GM23338 (cell line): ENCODE data around the gene EMP2.

Experiments used
- CREB1 ChIP-seq: fragments of 250-450 bp; sonication (Bioruptor Pico); IDR thresholded peaks from 2 replicates; pipeline ENCODE4 v1.5.0; 2020; ENCODE audit warnings: low read depth, mild to moderate bottlenecking, moderate library complexity
- CTCF ChIP-seq, 2 experiments: fragments of 200-600 bp in 1 of 2; sonication (generic) in 1 of 2; conservative IDR thresholded peaks; 2 replicates each; pipeline versions ENCODE4 v1.5.1 to v1.6.1; 2016 to 2017; ENCODE audit warnings: antibody characterized with exemption in 2 of 2, low read depth in 2 of 2, mild to moderate bottlenecking in 2 of 2, moderate library complexity in 1 of 2
- ETS1 ChIP-seq: IDR thresholded peaks from 2 replicates; pipeline ENCODE4 v1.6.1; 2016; ENCODE audit warnings: antibody characterized with exemption
- EZH2 ChIP-seq: fragments of 200-600 bp; sonication (generic); IDR thresholded peaks from one replicate; pipeline ENCODE4 v1.8.0; 2017; ENCODE audit warnings: antibody characterized with exemption, mild to moderate bottlenecking, low read depth; ENCODE audit not compliant: unreplicated experiment
- EZH2phosphoT487 ChIP-seq: fragments of 200-600 bp; sonication (generic); IDR thresholded peaks from one replicate; pipeline ENCODE4 v1.8.1; 2018; ENCODE audit warnings: antibody characterized with exemption; ENCODE audit not compliant: unreplicated experiment
- JUNB ChIP-seq: IDR thresholded peaks from one replicate; pipeline ENCODE4 v1.6.1; 2016; ENCODE audit warnings: antibody characterized with exemption; ENCODE audit not compliant: unreplicated experiment
- POLR2AphosphoS5 ChIP-seq: IDR thresholded peaks from 2 replicates; pipeline ENCODE4 v1.6.1; 2016; ENCODE audit warnings: antibody characterized with exemption, low read depth
- REST ChIP-seq: IDR thresholded peaks from one replicate; pipeline ENCODE4 v1.6.1; 2018; ENCODE audit warnings: antibody characterized with exemption; ENCODE audit not compliant: unreplicated experiment
- STAT1 ChIP-seq: IDR thresholded peaks from one replicate; pipeline ENCODE4 v1.6.1; 2016; ENCODE audit warnings: antibody characterized with exemption; ENCODE audit not compliant: unreplicated experiment
- ZNF114 ChIP-seq: fragments of 250-450 bp; sonication (Bioruptor Pico); IDR thresholded peaks from 2 replicates; pipeline ENCODE4 v1.5.0; 2020; ENCODE audit warnings: mild to moderate bottlenecking, moderate library complexity
- ZNF331 ChIP-seq: fragments of 250-450 bp; sonication (Bioruptor Pico); IDR thresholded peaks from 2 replicates; pipeline ENCODE4 v1.5.0; 2020; ENCODE audit warnings: low read depth, mild to moderate bottlenecking, moderate library complexity

GRCh38 chr16:10519929-10520868, 60.2 kb downstream of the EMP2 start:
- TF ChIP-seq CTCF (conservative IDR thresholded peaks at IDR 0.05; ENCODE audit: low read depth in 2 of 2) (no peak), ETS1 (no peak), REST (no peak), EZH2phosphoT487 (no peak), POLR2AphosphoS5 (no peak), EZH2 (no peak), STAT1 (no peak), JUNB (no peak), CREB1 (no peak), ZNF114 (CRISPR knock-in tag) (no peak), ZNF331 (CRISPR knock-in tag) (no peak)
